ENCODE results near the gene FDCSP.

GRCh38 chr4:70187216-70187615 lies 38.7 kb upstream of the FDCSP start:
- no peak for TF ChIP-seq CTCF (IDR thresholded peaks at IDR 0.05; ENCODE audit: low read length)
- TF ChIP-seq EZH2 (optimal IDR thresholded peaks at IDR 0.05; ENCODE audit: low read depth, low read length): no peak
